BLaER1 treated with 17β-estradiol and CSF1 and Interleukin-3, amounts not matched to agents 10 nM and 100 nM (cell line): ENCODE results near the gene LRRC3.

ENCODE experiments used
- H3K27ac ChIP-seq, 11 experiments: shearing (Covaris generic); formaldehyde crosslinking; 2 replicates each; pipeline ENCODE4 v1.8.1; 2022
- H3K27me3 ChIP-seq, 11 experiments: shearing (Covaris generic); formaldehyde crosslinking; 2 replicates each; pipeline ENCODE4 v1.8.1; 2022
- H3K36me3 ChIP-seq, 11 experiments: shearing (Covaris generic); formaldehyde crosslinking; 2 replicates each; pipeline ENCODE4 v1.8.1; 2022
- H3K4me1 ChIP-seq, 10 experiments: shearing (Covaris generic); formaldehyde crosslinking; 2 replicates each; pipeline ENCODE4 v1.8.1; 2022
- H3K4me2 ChIP-seq, 11 experiments: shearing (Covaris generic); formaldehyde crosslinking; 2 replicates each; pipeline ENCODE4 v1.8.1; 2022
- H3K4me3 ChIP-seq, 10 experiments: shearing (Covaris generic); formaldehyde crosslinking; 2 replicates each; pipeline ENCODE4 v1.8.1; 2022
- H3K9ac ChIP-seq, 11 experiments: shearing (Covaris generic); formaldehyde crosslinking; 2 replicates each; pipeline ENCODE4 v1.8.1; 2022
- H3K9me3 ChIP-seq, 11 experiments: shearing (Covaris generic); formaldehyde crosslinking; replicated peaks in 1 of 11; 2 replicates each; pipeline ENCODE4 v1.8.1; 2022
- H4K20me1 ChIP-seq, 11 experiments: shearing (Covaris generic); formaldehyde crosslinking; 2 replicates each; pipeline ENCODE4 v1.8.1; 2022
- Cebpa-rat ChIP-seq, 11 experiments: shearing (Covaris generic); IDR thresholded peaks; 2 replicates each; pipeline ENCODE4 v1.8.1; 2022

Gene LRRC3

DNA sequence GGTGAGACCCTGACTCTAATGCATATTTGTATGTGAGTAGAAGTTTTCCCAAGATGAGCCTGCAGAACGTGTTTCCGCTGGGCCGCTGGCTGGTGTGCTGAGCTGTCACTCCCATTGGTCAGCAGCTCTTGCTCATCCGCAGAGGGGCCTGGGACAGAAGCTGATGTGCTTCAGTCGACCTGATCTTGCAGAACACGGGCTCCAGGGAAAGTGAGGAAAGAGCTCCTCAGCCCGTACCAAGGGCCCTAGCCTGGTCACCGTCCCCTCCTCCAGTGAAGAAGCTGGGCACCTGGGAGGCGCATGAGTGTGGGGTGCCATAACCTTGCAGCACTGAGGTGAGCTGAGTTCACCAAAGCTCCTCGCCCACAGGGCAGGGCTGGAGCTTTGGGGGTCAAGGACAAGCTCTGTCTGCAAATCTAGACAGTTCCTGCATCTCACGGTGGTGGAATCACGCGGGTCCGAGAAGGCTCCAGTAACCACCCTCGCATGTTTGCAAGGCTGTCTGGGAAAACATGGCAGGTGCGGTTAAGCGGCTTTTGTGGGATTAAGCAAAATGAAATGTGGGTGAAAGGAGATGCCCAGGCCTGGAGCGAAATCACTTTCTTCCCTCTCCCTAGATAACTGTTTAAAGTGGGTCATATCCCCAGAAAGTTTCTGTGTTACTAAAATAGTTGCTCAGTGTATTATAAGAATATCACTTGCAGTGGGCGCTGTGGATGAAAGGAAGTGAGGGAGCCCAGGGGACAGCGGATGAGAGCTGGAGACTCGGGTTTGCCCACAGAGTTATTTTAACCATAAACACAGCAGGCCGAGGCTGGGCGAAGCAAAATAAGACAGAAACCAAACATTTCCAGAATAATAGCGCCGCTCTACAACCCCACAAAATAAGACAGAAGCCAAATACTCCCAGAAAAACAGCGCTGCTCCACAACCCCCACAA, 33.1 kb upstream of the LRRC3 start:
- Histone ChIP-seq H3K9ac (peak overlapping the region; percentile 20 to 71 (median 45); a peak in 17 of 22 replicates), H3K27me3 (no peaks in the 10 kb centered on the region), H4K20me1 (peaks cover 10 to 88% (median 70%) of the 10 kb centered on the region in 11 experiments; a peak in 20 of 22 replicates), H3K4me3 (peak overlapping the region in 8 of 10 experiments; percentile 5 to 45 (median 14); a peak in 5 of 20 replicates), H3K4me1 (peaks cover 63 to 74% (median 72%) of the 10 kb centered on the region in 10 experiments), H3K4me2 (peak overlapping the region; percentile 74 to 89 (median 83)), H3K9me3 (peaks cover 9 to 36% (median 27%) of the 10 kb centered on the region in 11 experiments; a peak in 21 of 22 replicates), H3K27ac (peak overlapping the region in 9 of 11 experiments; percentile 4 to 66 (median 39); a peak in 14 of 22 replicates), H3K36me3 (peaks cover 53 to 93% (median 79%) of the 10 kb centered on the region in 11 experiments)
- no peak for TF ChIP-seq Cebpa-rat (IDR thresholded peaks at IDR 0.05)

DNA sequence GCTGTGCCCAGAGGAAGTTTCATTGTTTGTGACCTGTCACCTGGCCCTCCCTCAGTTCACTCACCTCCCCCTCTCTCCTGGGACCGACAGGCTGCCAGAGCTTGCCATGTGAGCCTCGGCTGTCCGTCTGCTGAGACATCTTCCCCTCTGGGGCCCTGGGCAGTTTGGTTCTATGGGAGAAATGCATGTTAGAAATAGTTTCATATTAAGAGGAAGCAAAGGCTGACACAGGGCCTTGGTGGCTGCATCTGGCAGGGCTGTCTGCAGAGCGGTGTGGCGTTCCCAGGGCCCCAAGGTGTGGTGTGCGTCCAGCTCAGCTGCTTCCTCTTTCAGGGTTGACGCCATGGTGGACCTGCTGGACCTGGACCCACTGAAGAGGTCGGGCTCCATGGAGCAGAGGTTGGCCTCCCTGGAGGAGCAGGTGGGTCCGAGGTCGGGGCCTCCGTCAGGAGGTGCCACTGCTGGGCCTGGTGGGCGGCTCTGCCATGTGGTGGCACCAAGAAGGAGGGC, 31.9 kb upstream of the LRRC3 start:
- Histone ChIP-seq H4K20me1 (peaks cover 10 to 85% (median 64%) of the 10 kb centered on the region in 11 experiments; a peak in 20 of 22 replicates), H3K9me3 (peaks cover 16 to 36% (median 26%) of the 10 kb centered on the region in 11 experiments), H3K36me3 (peaks cover 52 to 93% (median 78%) of the 10 kb centered on the region in 11 experiments), H3K27ac (peak overlapping the region in 8 of 11 experiments; percentile 69 to 88 (median 78); a peak in 17 of 22 replicates), H3K4me3 (peak overlapping the region in 6 of 10 experiments; percentile 17 to 62 (median 54); a peak in 9 of 20 replicates), H3K9ac (peak overlapping the region in 9 of 11 experiments; percentile 61 to 83 (median 68); a peak in 17 of 22 replicates), H3K4me2 (peak overlapping the region; percentile 81 to 99 (median 92)), H3K27me3 (no peaks in the 10 kb centered on the region; a peak in 1 of 22 replicates), H3K4me1 (peaks cover 72 to 82% (median 77%) of the 10 kb centered on the region in 10 experiments)
- no peak for TF ChIP-seq Cebpa-rat (IDR thresholded peaks at IDR 0.05)

DNA sequence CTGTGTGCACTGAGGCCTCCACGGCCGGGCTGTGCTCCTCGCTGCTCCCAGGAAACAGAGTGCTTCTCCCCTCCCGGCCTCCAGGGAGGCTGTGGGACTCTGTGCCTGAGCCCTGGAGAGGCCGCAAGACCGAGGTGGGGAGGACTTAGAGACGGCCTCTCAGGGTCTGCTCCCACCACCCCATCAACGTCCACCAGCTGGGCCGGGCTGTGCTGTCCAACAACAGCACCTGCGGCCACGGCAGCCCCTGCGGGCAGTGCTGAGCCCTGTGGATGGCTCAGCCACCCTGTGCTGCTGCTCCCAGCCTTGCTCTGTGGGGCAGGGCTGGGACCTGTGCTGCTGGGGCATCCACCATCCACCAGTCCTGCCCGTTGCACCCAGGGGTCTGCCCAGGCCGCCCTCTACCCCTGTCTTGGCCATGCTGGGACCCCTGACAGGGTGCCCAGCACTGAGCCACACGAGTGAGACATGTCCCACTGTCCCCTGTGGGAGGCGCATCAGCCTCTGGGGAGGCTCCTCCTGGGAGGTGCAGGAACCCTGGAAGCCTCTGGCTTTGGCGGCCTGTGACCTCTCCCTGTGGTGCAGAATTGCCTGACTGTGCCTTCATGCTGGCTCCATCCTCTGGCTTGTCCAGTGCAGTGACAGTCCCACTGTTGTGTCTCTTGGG, 31.2 kb upstream of the LRRC3 start:
- peaks cover 10 to 83% (median 57%) of the 10 kb centered on the region in 11 experiments; a peak in 20 of 22 replicates for H4K20me1 ChIP-seq
- peak overlapping the region in 9 of 11 experiments; percentile 61 to 83 (median 68); a peak in 18 of 22 replicates for H3K9ac ChIP-seq
- peak overlapping the region in 7 of 10 experiments; percentile 19 to 62 (median 55); a peak in 12 of 20 replicates for H3K4me3 ChIP-seq
- H3K4me1 ChIP-seq: peaks cover 72 to 82% (median 77%) of the 10 kb centered on the region in 10 experiments
- H3K9me3 ChIP-seq: peaks cover 21 to 34% (median 26%) of the 10 kb centered on the region in 11 experiments
- peaks cover 50 to 93% (median 77%) of the 10 kb centered on the region in 11 experiments for H3K36me3 ChIP-seq
- H3K4me2 ChIP-seq: peak overlapping the region; percentile 81 to 99 (median 92)
- peak overlapping the region in 8 of 11 experiments; percentile 69 to 88 (median 78); a peak in 17 of 22 replicates for H3K27ac ChIP-seq
- no peaks in the 10 kb centered on the region; a peak in 1 of 22 replicates for H3K27me3 ChIP-seq
- no peak for TF ChIP-seq Cebpa-rat (IDR thresholded peaks at IDR 0.05)

DNA sequence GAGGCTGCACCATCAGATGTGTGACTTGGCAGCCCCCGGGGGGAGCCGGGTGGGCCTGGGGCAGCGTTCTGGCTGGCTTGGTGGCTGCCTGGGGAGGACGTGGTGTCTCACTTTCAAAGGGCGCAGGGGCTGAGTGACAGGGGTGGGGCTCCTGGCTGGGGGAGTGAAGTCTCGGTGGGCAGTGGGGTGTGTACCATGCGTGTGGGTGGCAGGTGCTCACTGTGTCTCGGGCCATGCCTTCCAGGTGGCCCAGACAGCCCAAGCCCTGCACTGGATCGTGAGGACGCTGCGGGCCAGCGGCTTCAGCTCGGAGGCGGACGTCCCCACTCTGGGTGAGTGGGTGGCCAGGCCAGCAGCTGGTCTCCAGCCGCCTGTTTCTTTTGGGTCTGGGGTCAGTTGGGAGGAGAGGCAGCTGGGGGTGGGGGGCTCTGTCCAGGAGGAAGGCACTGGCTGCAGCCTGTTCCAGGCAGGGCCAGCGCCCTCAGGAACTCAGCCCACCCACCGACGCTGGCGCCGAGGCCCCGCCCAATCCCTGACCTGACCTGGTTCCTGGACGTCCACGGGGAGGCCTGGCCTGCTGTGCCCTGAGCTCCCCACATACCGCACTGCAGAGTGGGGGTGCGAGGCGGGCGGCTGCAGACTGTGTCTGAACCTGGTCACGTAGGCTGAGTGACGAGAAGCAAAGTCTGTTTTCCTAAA, 30.6 kb upstream of the LRRC3 start:
- TF ChIP-seq Cebpa-rat (IDR thresholded peaks at IDR 0.05): no peak
- Histone ChIP-seq H3K4me3 (peak overlapping the region; percentile 18 to 62 (median 53); a peak in 18 of 20 replicates), H3K4me1 (peaks cover 69 to 81% (median 77%) of the 10 kb centered on the region in 10 experiments), H3K27me3 (no peaks in the 10 kb centered on the region; a peak in 1 of 22 replicates), H3K36me3 (peaks cover 49 to 93% (median 77%) of the 10 kb centered on the region in 11 experiments), H3K9me3 (peaks cover 21 to 34% (median 28%) of the 10 kb centered on the region in 11 experiments), H4K20me1 (peaks cover 10 to 76% (median 53%) of the 10 kb centered on the region in 11 experiments; a peak in 20 of 22 replicates), H3K9ac (peak overlapping the region; percentile 57 to 83 (median 66); a peak in 21 of 22 replicates), H3K27ac (peak overlapping the region in 10 of 11 experiments; percentile 62 to 88 (median 74); a peak in 21 of 22 replicates), H3K4me2 (peak overlapping the region; percentile 81 to 99 (median 92))

DNA sequence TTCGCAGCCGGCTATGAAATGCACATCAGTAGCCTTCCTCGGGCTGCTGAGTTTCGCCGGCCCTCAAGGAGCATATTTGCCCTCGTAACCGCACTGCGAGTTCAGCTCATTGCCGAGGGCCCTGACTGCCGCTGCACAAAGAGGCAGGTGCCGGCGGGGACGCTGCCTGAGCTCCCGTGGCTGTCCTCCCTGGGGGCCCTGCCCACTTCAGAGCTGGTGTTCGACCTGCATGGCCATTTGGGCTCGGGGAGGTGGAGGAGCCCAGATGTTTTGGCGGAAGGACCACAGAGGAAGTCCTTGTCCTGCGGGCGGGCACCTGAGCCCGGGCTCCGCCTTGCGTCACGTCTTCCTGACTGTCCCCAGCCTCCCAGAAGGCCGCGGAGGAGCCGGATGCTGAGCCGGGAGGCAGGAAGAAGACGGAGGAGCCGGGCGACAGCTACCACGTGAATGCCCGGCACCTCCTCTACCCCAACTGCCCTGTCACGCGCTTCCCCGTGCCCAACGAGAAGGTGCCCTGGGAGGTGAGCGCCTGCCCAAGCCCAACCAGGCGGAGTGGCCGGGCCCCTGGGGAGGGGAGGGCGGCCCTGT, 29.9 kb upstream of the LRRC3 start:
- Histone ChIP-seq H3K4me1 (peaks cover 62 to 74% (median 72%) of the 10 kb centered on the region in 10 experiments), H3K9ac (peak overlapping the region; percentile 57 to 83 (median 66)), H3K9me3 (peaks cover 26 to 40% (median 34%) of the 10 kb centered on the region in 11 experiments), H3K4me2 (peak overlapping the region; percentile 81 to 99 (median 92)), H3K27me3 (no peaks in the 10 kb centered on the region; a peak in 1 of 22 replicates), H4K20me1 (peaks cover 10 to 70% (median 46%) of the 10 kb centered on the region in 11 experiments; a peak in 20 of 22 replicates), H3K36me3 (peaks cover 48 to 93% (median 76%) of the 10 kb centered on the region in 11 experiments), H3K27ac (peak overlapping the region in 10 of 11 experiments; percentile 62 to 88 (median 74); a peak in 21 of 22 replicates), H3K4me3 (peak overlapping the region; percentile 18 to 62 (median 53))
- TF ChIP-seq Cebpa-rat (IDR thresholded peaks at IDR 0.05): peak in 2 of 11 experiments; percentile 12 to 28; a peak in 1 of 22 replicates

DNA sequence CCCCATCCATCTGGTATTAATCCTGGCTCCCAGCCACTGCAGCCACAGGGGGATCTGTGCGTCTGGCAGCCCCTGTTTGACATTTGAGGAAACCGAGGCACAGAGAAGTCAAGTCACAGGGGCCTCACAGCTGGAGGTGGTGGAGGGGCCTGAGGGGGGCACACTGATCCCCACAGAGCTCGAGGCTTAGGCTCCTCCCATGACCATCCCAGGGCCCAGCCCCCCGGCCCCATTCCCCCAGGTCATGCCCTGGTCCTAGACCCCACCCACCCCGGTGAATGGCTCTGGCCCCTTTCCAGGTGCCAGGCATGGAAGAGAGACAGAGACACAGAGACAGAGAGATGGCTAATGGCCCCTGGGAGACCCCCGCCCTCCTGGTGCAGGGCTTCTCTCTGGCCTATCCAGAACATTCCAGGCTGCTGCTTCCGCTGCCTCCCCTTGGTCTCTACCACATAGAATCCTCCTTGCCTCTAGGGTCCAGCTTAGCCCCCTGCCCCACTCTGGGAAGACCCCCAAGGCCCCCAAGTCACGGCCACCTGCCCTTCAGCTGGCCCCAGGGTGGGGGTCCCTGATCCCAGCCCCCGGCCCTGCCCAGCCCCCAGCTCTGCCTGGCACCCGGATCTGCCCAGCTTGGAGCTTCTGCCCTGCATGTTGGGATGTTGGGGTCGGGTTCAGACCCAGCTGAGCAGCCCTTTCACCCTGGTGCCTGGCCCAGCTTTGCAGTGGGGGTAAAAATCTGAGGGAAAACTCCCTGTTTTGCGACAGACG, 29.2 kb upstream of the LRRC3 start:
- Histone ChIP-seq H3K27ac (peak overlapping the region; percentile 11 to 88 (median 74); a peak in 21 of 22 replicates), H3K9me3 (peaks cover 28 to 40% (median 34%) of the 10 kb centered on the region in 11 experiments), H3K4me3 (peak overlapping the region; percentile 18 to 62 (median 53)), H3K9ac (peak overlapping the region; percentile 57 to 83 (median 66)), H3K27me3 (no peaks in the 10 kb centered on the region; a peak in 1 of 22 replicates), H3K4me2 (peak overlapping the region; percentile 81 to 99 (median 92)), H4K20me1 (peaks cover 10 to 63% (median 39%) of the 10 kb centered on the region in 11 experiments; a peak in 19 of 22 replicates), H3K36me3 (peaks cover 41 to 93% (median 71%) of the 10 kb centered on the region in 11 experiments), H3K4me1 (peaks cover 55 to 67% (median 66%) of the 10 kb centered on the region in 10 experiments)
- TF ChIP-seq Cebpa-rat (IDR thresholded peaks at IDR 0.05): no peak
